ENCODE data around the gene GTF3A.

DNA sequence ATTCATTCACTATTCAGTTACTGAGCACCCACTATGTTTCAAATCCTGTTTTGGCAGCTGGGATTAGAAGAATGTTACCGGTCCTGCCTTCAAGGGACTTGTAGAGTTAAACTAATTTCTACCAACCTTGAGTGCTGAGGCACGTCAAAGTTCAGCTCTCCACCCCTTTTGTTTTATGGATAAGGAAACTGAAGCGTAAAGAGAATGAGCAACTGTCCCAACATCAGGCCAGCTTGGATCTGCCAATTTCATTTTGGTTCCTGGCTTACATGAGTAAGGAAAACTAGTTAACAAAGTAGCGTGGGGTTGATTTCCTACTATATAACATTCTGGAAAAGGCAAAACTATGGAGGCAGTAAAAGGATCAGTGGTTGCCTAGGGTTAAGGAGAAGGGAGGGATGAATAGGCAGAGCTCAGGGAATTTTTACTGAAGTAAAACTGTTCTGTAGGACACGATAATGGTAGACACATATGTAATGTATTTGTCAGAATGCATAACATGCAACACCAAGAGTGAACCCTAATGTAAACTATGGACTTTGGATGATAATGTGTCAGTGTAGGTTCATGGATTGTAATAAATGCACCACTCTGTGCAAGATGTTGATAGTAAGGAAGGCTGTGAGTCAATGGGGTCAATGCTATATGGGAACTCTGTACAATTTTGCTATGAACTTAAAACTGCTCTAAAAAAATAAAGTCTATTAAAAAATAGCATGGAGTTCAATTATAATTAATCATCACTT, 45.8 kb downstream of the GTF3A start:
- TF ChIP-seq, protein P1, sequence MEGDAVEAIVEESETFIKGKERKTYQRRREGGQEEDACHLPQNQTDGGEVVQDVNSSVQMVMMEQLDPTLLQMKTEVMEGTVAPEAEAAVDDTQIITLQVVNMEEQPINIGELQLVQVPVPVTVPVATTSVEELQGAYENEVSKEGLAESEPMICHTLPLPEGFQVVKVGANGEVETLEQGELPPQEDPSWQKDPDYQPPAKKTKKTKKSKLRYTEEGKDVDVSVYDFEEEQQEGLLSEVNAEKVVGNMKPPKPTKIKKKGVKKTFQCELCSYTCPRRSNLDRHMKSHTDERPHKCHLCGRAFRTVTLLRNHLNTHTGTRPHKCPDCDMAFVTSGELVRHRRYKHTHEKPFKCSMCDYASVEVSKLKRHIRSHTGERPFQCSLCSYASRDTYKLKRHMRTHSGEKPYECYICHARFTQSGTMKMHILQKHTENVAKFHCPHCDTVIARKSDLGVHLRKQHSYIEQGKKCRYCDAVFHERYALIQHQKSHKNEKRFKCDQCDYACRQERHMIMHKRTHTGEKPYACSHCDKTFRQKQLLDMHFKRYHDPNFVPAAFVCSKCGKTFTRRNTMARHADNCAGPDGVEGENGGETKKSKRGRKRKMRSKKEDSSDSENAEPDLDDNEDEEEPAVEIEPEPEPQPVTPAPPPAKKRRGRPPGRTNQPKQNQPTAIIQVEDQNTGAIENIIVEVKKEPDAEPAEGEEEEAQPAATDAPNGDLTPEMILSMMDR (IDR thresholded peaks at IDR 0.05; ENCODE audit: extremely low read depth in 1 of 2, insufficient read depth in 1 of 2, low read depth in 1 of 2, low read length in 2 of 2) = no peak
- TF ChIP-seq POLR2A (IDR thresholded peaks at IDR 0.05; ENCODE audit: low read depth, low read length) = no peak
